Stimulated activated naive CD8-positive, alpha-beta T cell treated with anti-CD3 and anti-CD28 coated beads, Interleukin-15, Interleukin-2, amounts not matched to agents 100 U/mL and 50 U/mL, for 24 hours (primary cell): ENCODE data around the gene ZNF408.

Experiments
- ATAC-seq: fragments of 150-1000 bp; cut with Tn5 transposase; one replicate; pipeline ENCODE4 v1.10.0; 2021
- DNase-seq: peaks from one replicate; pipeline ENCODE4 v3.0.0; 2021

ZNF408 gene

GRCh38 chr11:46676436-46677158 lies 24.2 kb upstream of the ZNF408 start:
- DNase-seq = no peak
- ATAC-seq = no peak

GRCh38 chr11:46677169-46677568 lies 23.7 kb upstream of the ZNF408 start:
- DNase-seq = no peak
- no peak for ATAC-seq

GRCh38 chr11:46677991-46678740 lies 22.7 kb upstream of the ZNF408 start:
- no peak for DNase-seq

GRCh38 chr11:46678741-46679130 lies 22.1 kb upstream of the ZNF408 start:
- ATAC-seq = no peak

More at GRCh38 chr11:46677991-46678740, 22.7 kb upstream of the ZNF408 start:
- ATAC-seq = no peak

GRCh38 chr11:46679241-46680163 lies 21.3 kb upstream of the ZNF408 start:
- DNase-seq (no peak), ATAC-seq (no peak)

More at GRCh38 chr11:46678741-46679130, 22.1 kb upstream of the ZNF408 start:
- no peak for DNase-seq

- ATAC-seq (no peak), DNase-seq (no peak)
Measured at GRCh38 chr11:46680164-46680760, 20.6 kb upstream of the ZNF408 start.

- DNase-seq = no peak
- no peak for ATAC-seq
Measured at GRCh38 chr11:46680815-46681214, 20.0 kb upstream of the ZNF408 start.

GRCh38 chr11:46681814-46682213 lies 19.0 kb upstream of the ZNF408 start:
- DNase-seq (no peak), ATAC-seq (no peak)

GRCh38 chr11:46682773-46683752 lies 17.8 kb upstream of the ZNF408 start:
- DNase-seq (no peak), ATAC-seq (no peak)

- ATAC-seq = no peak
- DNase-seq = no peak
Measured at GRCh38 chr11:46684367-46684766, 16.5 kb upstream of the ZNF408 start.

GRCh38 chr11:46686886-46687795 lies 13.7 kb upstream of the ZNF408 start:
- ATAC-seq (no peak), DNase-seq (no peak)

- no peak for DNase-seq
- ATAC-seq = no peak
Measured at GRCh38 chr11:46690702-46691101, 10.1 kb upstream of the ZNF408 start.

GRCh38 chr11:46692450-46692849 lies 8.4 kb upstream of the ZNF408 start:
- DNase-seq (no peak), ATAC-seq (no peak)

GRCh38 chr11:46693597-46694012 lies 7.2 kb upstream of the ZNF408 start:
- ATAC-seq = no peak

GRCh38 chr11:46694072-46694471 lies 6.8 kb upstream of the ZNF408 start:
- DNase-seq (no peak), ATAC-seq (no peak)

More at GRCh38 chr11:46693597-46694012, 7.2 kb upstream of the ZNF408 start:
- DNase-seq = no peak

- DNase-seq = no peak
- ATAC-seq = no peak
Measured at GRCh38 chr11:46694607-46695006, 6.2 kb upstream of the ZNF408 start.

GRCh38 chr11:46695345-46696211 lies 5.3 kb upstream of the ZNF408 start:
- no peak for DNase-seq

GRCh38 chr11:46696212-46696558 lies 4.6 kb upstream of the ZNF408 start:
- DNase-seq (no peak), ATAC-seq (no peak)

More at GRCh38 chr11:46695345-46696211, 5.3 kb upstream of the ZNF408 start:
- ATAC-seq = no peak

GRCh38 chr11:46697303-46697702 lies 3.5 kb upstream of the ZNF408 start:
- no peak for ATAC-seq

More at GRCh38 chr11:46697303-46697702, 3.5 kb upstream of the ZNF408 start:
- DNase-seq = no peak
